Erythroblast (primary cell): ENCODE data around the gene TSPOAP1.

Experiments used
- GATA1 ChIP-seq: IDR thresholded peaks from 2 replicates; pipeline ENCODE4 v1.6.1; 2011; ENCODE audit warnings: low read depth, mild to moderate bottlenecking, control low read depth, low read length, moderate library complexity
- POLR2A ChIP-seq: IDR thresholded peaks from 2 replicates; pipeline ENCODE4 v1.6.1; 2011; ENCODE audit warnings: mild to moderate bottlenecking, low read length

DNA sequence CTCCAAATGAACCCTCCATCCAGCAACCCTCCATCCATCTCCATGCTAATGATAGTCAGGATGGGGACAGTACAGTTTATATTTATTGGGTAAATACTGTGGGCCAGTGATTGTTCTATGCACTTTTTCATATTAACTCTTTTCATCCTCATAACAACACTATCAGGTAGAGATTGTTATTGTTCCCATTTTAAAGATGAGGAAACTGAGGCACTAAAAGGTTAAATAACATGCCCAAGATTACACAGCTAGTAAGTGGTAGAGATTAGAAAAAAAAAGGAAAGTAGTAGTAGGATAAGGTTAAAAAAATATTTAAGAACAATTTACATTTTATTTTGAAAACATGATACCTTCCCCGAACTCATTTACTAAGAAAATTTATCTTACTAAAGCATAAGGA lies 45.3 kb upstream of the TSPOAP1 start:
- TF ChIP-seq POLR2A (no peak), GATA1 (no peak)
